Stimulated activated CD4-positive, alpha-beta T cell treated with anti-CD3 and anti-CD28 coated beads, Interleukin-1b, Interleukin-23, amount 100 ng/mL, for 1 hour (primary cell): ENCODE measurements around the gene C1QTNF8.

ENCODE experiments used
- DNase-seq, 2 donors: peaks; one replicate each; pipeline ENCODE4 v3.0.0-alpha.2; 2020; ENCODE audit warnings: low read depth in 2 of 2

The C1QTNF8 gene

DNA sequence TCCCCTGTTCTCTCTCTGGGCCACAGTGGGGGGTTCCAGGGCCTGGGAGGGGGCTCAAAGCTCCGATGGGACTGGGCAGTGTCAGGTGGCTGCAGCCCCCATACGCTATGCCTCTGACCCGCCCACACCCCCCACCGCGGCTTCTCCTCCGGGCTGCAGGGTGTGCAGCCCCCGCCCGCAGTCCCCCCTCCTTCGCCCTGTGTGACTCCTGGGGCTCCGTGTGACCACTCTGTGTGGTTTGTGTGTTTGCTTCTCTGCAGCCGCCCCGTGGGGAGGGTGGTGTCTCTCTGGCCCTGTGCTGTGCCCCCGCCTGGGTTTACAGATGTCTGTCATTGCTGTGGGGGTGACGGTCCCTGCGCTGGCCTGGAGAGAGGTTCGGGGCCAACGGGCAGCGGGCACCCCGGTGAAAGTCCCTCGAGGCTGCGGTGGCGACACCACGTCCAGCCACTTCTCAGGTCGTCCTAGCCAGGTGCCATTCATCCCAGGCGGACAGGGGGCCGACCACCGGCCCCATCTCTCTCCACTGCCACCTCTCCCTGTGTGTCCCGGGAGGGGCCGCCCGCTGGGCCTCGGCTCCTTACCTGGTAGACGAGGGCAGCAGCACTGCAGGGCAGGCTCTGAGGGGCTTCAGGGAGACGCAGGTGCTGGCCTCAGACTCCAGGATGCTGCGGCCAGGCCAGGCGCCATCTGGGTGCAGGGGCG is 18.0 kb downstream of the C1QTNF8 start:
- DNase-seq, result no peak

DNA sequence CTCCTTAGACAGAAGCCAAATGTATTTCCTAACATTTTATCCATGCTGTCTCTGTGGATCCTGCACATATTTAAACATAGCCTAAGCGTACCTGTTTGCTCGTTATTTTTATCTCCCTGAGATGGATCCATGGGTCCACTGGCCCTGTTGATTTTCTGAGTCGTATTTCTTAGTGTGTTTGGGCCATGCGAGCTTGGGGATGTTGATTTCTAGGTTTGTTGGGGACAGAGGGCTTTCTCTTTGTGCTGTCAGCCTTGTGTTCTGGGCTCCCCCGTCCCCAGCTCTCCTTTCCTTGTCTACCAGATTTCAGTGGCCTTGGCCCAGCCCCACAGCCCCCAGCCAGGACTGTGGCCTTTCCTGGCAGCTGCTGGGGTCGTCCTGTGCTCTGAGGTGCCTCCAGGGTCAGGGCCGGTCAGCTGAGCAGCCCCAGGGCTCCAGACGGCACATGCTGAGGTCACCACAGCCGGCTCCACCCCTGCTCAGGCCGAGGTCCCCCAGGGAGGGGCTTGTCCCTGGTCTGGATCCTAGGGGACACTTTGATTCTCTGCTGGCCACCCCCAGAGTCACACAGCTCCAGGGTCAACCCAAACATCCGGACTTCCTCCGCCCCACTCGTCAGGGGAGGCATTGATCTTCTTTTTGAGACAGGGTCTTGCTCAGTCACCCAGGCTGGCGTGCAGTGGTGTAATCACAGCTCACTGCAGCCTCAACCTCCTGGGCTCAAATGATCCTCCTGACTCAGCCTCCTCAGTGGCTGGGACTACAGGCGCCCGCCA is 19.1 kb downstream of the C1QTNF8 start:
- DNase-seq, result no peak

DNA sequence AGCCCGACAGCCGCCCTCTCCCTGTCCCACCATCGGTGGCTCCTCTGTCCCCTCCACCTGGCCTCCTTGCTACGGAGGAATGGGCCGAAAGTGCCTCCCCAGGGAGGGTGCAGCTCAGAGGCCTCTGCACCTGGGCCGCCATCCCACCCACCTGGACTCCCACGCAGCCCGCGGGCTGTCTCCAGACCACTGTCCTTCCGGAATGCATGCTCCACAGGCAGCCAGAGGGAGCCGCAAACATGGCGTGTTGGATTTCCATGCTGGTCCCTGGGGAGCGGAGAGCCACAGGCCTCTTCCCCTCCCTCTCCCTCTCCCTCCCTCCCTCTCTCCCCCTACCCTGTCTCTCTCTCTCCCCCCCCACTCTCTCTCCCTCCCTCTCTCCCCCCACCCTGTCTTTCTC is 20.5 kb downstream of the C1QTNF8 start:
- DNase-seq, result no peak

DNA sequence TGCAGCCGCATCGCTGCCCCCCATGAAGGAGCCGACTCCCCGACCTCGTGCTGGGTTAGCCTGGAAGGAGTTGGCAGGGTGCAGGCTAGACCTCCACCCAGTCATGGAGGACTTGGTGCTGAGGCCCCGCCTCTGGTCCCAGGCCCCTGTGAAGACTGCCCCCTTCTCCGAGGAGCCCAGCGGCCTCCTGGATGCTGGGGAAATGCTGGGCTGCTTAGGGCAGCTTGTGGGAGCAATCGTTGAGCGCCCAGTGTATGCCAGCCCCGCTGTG is 21.7 kb downstream of the C1QTNF8 start:
- DNase-seq, result no peak

DNA sequence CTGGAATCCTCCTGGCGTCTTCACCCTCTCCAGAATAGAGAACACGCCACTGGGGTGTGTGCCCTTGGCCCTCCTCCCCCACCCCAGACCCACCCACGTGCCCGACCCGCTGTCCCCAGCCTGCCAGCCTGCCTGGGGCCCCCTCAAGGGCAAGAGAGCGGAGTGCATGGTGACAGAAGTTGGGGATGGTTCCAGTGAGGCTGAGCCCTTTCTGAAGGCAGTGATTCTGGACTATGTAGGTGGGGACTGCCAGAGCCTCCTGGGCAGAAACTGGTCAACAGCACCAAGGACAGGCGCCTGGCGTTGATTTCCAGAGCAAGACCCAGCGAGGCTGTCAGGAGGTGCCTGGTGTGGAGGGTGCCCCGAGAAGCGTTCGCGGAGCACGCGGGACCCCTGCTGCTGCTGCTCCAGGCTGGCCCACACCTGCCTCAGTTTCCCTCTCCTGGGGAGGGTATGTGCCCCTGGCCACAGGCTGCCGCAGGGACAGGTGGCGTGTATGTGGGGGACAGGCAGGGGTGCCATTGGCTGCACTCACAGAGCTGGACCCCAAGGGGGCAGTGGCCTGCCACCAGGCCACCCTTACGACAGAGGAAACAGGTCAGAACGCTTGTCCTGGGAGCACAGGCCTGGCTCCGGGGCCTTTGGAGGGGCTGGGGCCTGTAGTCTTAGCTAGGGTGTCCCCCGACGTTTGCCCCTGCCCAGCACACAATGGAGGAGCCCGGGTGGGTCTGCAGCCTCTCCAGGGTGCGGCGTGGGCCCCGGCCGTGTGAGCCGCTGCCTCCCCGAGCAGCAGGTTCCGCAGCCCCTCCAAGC is 22.3 kb downstream of the C1QTNF8 start:
- DNase-seq, result no peak

DNA sequence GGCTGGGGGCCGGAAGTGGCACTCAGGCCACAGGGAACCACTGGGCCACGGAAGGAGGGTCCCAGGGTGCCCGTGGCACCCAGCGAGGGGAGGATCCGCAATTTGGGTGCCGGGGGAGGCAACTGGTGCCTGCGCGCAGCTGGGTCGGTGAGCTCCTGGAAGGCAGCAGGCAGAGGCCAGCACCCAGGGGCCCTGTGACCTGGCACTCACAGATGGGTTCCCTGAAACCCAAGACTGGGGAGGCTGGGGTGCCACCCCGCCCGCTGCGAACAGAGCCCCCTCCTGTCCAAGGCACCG is 22.8 kb downstream of the C1QTNF8 start:
- no peak for DNase-seq

DNA sequence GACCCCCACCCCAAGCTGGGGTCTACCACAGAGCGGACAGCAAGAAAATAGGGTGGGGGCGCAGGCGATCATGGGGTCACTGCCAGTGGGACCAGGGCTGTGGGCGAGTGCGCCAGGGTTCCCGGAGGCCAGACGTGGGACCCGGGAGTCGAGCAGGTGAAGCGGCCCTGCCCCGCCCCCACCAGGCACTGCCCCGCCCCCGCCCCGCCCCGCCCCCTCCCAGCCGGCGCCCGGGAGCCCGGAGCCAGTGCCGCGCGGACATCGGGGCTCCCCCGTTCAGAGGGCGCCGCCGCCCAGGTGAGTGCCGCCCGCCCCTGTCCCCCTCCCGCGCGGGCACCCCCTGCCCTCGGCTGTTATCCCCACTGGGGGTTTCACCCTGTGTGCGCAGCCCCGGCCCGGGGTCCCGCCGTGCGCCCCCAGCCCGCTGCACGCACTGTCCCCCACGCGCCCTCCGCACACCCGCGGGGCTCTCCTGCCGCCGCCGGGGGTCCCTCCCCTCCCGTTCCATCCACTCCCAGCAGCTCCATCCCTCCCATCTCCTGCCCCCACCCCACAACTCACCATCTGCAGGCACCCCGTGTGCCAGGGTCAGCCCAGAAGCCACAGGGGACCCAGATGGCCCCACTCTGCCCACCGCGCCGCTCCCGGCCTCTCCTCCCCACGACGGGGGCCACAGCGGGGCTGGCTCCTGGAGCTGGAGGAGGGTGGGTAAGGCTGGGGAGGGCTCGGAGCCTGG is 23.4 kb downstream of the C1QTNF8 start, which contains the start of gene SSTR5:
SSTR5 (plus strand) TSS at position 222 of the 736 bp plus-strand sequence. CDS start 6,122 bp downstream, outside the sequence.
- DNase-seq, result no peak

DNA sequence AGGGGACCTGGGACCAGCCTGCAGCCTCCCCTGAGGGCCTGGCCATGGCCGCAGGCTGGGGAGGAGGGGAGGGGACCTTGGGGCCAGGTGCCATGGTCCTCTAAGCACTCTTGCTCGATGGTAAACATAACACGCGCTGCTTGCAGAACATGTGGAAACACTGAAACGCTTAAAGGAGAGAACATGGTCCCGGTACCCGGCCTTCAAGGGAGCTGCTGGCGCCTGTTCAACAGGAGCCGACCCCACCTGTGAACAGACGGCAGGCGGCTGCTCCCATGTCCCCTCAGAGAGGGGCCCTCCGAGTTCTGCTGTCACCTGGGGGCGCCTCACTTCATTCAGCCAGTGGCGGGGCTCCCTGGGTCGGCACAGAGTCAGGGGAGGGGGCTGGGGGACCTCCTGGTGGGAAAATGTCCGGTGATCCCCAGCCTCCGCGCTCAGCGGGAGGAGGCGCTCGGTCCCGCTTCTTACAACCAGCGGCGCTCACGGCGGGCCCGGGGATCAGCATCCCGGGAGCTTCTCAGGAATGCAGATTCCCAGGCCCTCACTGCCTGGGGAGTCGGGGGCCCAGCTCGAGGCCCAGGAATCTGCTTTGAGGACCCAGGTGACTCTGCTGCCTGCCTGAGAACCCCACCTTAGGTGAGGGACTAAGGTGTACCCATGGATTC is 24.4 kb downstream of the C1QTNF8 start:
- DNase-seq, result no peak

DNA sequence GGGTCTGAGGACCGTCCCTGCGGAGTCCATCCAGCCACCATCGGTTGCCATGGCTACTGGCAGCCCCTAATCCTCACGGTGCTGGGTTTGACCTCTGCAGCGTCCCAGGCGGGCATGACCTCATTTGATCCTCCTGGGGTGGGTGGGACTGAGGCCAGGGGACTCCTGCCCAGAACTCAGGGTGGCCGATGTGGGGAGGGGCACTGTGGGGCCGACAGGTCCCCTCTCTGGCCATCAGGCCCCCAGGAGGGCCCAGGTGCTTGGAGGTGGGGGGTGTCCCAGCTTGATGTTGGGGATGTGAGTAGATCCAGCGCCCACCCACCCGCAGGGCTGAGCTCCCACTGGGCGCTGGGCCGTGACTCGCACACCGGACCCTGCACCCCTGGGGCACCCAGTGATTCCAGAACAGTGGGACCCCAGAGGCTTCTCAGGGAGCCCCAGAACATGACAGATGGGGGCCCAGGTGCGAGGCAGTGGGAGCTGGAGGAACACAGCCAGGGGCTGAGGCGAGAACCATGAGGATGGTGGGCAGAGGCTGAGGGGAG is 25.1 kb downstream of the C1QTNF8 start:
- DNase-seq, result no peak

DNA sequence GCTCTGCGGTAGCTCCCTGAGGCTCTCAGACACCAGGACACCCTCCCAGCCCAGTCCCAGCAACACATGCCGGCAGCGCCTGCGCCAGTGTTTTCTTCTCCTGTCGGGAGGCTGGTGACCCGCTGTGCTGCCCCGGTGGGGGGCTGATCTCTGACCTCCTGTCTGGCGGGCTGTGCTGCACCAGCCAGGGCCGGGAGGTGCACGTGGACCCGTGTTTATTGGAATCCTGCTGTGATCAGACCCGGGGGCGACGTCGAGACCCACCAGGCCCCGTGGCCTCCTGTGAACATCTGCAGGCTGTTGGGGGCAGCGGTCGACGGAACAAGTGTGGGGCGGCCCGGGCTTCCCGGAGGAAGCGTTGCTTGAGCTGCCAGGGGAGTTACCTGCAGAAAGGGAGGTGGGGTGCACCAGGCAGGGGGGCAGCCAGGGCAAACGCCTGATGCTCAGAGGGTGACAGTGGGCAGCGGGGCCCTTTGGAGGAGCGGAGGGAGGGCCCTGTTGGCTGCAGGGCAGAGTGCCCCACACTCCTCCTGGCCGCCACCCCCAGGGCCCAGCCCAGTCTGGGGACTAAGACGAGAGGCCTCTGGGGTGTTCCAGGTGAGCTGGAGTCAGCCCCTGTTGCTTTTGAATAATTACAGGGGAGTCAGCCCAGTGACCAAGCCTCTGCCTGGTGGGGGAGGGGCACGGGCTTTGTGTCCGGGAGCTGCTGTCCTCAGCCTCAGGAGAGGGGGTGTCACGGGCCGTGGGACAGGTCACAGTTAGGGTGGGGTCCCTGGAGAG is 25.8 kb downstream of the C1QTNF8 start:
- DNase-seq, result no peak

DNA sequence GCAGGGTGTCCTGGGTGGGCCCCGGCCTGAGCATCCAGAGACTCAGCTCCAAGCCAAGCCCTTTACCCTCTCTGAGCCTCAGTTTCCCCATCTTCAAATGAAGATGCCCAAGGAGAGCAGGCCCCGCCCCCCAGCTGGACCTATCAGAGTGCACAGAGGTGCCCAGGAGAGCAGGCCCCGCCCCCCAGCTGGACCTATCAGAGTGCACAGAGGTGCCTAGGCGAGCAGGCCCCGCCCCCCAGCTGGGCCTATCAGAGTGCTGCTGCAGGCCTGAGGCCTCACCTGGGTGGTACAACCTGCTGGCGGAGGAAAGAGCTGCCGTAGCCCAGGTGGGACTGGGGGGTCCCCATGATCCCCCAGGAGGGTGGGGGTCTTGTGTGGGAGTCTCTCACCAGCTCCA is 26.9 kb downstream of the C1QTNF8 start:
- no peak for DNase-seq

DNA sequence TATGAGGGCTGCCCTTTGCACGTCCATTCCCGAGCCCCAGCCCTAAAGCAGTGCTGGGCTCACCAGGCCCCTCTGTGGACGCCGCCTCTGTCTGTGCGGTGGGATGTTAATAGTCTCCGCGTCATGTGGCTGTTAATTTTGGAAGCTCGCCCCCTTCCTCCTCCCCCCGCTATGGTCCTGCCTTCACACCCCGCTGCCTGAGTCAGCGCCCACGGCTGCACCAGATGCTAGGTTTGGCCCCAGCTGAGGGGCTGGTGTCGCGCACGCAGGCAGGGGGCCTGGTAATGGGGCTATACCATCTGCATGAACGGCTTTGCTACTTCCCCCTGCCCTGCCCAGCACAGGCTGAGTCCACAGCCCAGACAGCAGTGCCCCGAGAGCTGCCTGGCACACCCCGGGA is 27.6 kb downstream of the C1QTNF8 start:
- no peak for DNase-seq

DNA sequence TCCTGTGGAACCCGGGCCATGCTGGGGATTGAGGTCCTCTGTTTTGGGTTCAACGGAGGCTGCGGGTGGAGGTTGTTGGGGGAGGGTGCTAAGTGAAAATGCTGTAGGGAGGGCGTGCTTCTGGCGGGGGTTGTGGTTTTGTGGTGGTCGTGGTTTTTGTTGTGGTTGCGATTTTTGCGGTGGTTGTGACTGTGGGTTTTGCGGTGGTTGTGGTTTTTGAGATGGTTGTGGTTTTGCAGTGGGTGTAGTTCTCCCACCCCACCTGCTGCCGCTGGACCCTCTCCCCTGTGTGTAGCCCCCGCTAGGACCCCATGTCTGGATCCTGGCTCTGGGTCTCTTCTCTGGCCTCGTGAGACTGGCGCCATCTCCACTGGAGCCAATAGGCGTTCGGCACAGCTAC is 28.4 kb downstream of the C1QTNF8 start:
- DNase-seq, result no peak

DNA sequence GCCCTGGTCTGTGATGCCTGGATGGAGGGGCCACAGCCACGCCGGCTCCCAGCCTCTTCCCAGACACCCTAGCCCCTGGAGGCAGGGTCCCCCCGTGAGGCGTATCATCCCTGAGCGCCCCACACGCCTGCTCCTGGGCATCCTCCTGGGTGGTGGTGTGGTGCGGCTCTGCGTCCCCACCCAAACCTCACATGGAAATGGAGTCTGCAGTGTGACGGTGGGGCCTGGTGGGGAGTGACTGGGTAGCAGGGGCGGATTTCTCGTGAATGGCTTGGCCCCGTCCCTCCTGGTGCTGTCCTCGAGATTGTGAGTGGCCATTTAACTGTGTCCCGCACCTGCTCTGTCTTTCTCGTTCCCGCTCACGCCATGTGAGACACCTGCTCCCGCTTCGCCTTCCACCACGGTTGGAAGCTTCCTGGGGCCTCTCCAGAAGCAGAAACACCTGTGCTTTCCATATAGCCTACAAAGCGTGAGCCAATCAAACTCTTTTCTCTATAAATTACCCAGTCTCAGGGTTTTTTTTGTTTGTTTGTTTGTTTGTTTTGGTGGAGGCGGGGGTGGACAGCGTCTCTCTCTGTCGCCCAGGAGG is 29.4 kb downstream of the C1QTNF8 start:
- no peak for DNase-seq

DNA sequence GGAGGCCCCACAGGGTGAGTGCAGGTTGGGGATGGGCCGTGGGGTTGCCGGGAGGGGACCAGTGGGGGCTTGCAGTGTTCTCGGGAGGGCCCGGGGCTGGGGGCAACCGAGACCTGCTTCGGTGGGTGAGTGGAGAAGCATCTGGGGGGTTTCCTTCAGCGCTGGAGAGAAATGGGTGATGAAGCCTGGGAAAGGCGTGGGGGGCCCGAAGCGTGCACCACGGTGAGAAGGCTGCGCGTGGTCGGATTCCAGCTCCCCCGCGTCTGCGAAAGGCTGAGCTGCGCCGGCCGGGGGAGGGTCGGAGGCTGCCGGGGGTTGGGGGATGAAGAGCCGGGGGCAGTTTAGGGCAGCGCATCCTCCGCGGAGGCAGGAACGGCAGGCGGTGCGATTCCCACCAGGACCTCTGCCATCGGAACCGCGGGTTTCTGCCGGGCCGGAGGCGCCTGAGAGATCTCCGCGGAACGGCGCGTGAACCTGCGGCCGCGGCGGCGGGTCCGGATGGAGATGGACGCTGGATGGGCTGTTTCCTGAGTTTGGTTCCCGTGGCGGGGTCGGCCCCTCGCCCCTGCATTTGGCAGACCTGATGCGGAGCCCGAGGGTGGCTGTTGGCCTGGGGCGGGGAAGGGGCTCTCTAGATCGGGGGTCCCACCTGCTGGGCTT is 30.4 kb downstream of the C1QTNF8 start:
- no peak for DNase-seq

DNA sequence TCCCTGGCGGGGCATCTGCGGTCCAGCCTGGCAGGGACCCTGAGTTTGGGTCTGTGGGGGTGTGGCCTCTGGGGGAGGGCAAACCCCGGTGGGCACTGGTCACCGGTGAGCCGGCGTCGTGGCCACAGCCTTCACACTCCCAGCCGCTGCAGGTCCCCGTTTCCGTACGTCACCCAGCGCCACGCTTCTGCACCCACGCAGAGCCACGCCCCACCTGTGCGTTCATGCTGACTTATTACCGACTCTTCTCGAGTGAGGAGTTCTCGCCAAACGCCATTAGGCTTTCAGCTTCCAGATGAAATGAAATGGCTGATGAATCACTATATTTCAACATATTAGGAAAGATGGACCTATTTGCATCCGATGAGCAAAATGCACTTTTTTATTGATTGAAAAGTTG is 32.3 kb downstream of the C1QTNF8 start:
- no peak for DNase-seq

DNA sequence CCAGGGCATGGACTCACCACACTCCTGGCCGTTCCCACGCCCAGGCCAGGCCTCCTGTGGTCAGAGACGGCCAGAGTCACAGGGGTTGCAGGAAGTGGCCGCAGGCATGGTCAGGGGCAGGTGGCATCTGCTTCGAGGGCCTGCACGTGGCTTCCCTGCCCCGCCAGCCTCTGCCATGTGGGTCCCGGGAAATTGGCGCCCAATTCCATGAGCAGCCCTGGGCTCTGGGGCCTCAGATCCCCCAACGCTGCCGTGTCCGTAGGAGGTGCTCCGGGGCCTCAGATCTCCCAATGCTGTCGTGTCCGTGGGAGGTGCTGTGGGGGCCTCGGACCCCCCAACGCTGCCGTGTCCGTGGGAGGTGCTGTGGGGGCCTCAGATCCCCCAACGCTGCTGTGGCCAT is 33.1 kb downstream of the C1QTNF8 start:
- DNase-seq, result no peak

DNA sequence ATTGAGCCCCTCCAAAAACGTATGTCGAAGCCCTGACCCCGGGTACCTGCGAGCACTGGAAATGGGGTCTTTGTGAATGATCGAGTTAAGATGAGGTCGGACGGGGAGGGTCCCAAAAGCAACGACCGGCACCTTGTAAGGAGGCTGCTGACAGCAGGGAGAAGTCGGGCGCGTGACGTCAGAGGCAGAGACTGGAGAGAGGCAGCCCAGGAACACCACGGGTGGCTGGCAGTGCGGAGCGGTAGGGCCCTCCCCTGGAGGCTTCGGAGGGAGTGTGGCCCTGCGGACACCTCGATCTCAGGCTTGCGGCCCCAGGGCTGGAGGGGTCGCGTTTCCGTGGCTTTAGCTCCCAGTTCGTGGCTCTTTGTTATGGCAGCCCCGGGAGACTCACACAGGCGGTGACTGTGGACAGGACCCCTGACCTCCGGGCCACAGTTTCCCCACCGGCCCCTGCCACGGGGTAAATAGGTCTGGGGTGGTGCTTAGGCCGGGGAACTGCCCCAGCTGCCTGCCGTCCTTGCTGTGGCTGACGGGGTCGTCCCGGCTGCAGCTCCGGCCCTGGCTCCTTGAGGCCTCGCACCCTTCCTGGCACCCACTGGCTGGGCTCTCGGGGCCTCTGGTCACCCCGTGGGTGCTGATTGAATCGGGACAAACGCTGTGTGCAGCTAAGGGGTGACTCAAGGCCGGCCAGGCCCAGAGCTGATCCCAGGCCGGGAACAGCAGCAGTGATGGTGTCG is 34.1 kb downstream of the C1QTNF8 start:
- DNase-seq, result no peak
